Spleen (tissue), 11 donors: Measurements from ENCODE around the gene ZDHHC17. TPM values are rescaled to one million over a fixed set of nuclear protein-coding genes. Genes with fewer than 3 reads are reported as not detected.

Experiments used
- DNase-seq: peaks from one replicate; pipeline ENCODE4 v3.0.0-alpha.2; 2020
- H3K27ac ChIP-seq, 8 donors: fragments of 200-600 bp; sonication (generic) in 7 of 8; 1 replicate in 4 of 8; 2 replicates in 4 of 8; pipeline versions ENCODE4 v1.5.0 to v1.8.0; 2016 to 2021; ENCODE audit warnings: inconsistent platforms in 4 of 8, mild to moderate bottlenecking in 4 of 8, moderate library complexity in 1 of 8
- H3K27me3 ChIP-seq, 7 donors: fragments of 200-600 bp; sonication (generic) in 6 of 7; replicated peaks in 1 of 7; 1 replicate in 4 of 7; 2 replicates in 3 of 7; pipeline versions ENCODE4 v1.5.0 to v1.8.0; 2016 to 2021; ENCODE audit warnings: inconsistent platforms in 3 of 7, mild to moderate bottlenecking in 1 of 7
- H3K36me3 ChIP-seq, 6 donors: fragments of 200-600 bp; sonication (generic) in 5 of 6; 1 replicate in 4 of 6; 2 replicates in 2 of 6; pipeline versions ENCODE4 v1.5.0 to v1.8.0; 2016 to 2021; ENCODE audit warnings: inconsistent platforms in 2 of 6
- H3K4me1 ChIP-seq, 6 donors: fragments of 200-600 bp; sonication (generic) in 5 of 6; 1 replicate in 3 of 6; 2 replicates in 3 of 6; pipeline versions ENCODE4 v1.5.0 to v1.8.0; 2016 to 2021; ENCODE audit warnings: inconsistent platforms in 3 of 6
- H3K4me3 ChIP-seq, 8 donors: fragments of 200-600 bp; sonication (generic) in 7 of 8; 1 replicate in 4 of 8; 2 replicates in 4 of 8; pipeline versions ENCODE4 v1.5.0 to v1.8.0; 2016 to 2021; ENCODE audit warnings: inconsistent platforms in 4 of 8, mild to moderate bottlenecking in 4 of 8, moderate library complexity in 2 of 8
- H3K9me3 ChIP-seq, 8 donors: fragments of 200-600 bp; sonication (generic) in 7 of 8; 1 replicate in 4 of 8; 2 replicates in 4 of 8; pipeline versions ENCODE4 v1.5.0 to v1.8.0; 2016 to 2021; ENCODE audit warnings: inconsistent platforms in 4 of 8
- POLR2A ChIP-seq, 3 donors: fragments of 450-650 bp; IDR thresholded peaks; one replicate each; pipeline ENCODE4 v1.5.1; 2017; ENCODE audit warnings: antibody characterized with exemption in 3 of 3, mild to moderate bottlenecking in 1 of 3
- POLR2AphosphoS5 ChIP-seq, 3 donors: sonication (generic); formaldehyde crosslinking; IDR thresholded peaks; one replicate each; pipeline ENCODE4 v1.5.1; 2017; ENCODE audit warnings: antibody characterized with exemption in 3 of 3
- WGBS, 5 donors: extraction: QIAGEN DNeasy Blood & Tissue Kit in 3 of 5; methylation state at CpG; one replicate each; pipeline versions ENCODE4 v1.1.5 to v1.1.7; 2013 to 2018; 5-methylcytosine and 5-hydroxymethylcytosine counted together
- intact Hi-C: fragments of 100-400 bp; cut with DNase I; formaldehyde crosslinking; loops from one replicate; pipeline ENCODE4 v1.15.0; 2023; ENCODE audit warnings: low total_unique reads
- polyA plus RNA-seq, 3 donors: library from polyadenylated mRNA; stranded (reverse); fragments of 200-250 nt; gene quantifications; one replicate each; pipeline ENCODE4 v1.2.1, GENCODE V29; 2013
- total RNA-seq, 7 donors: library from RNA; depleted of rRNA in 3 of 7; stranded (reverse); fragments of >200 nt in 3 of 7; fragmentation: NEBNext Ultra II Directional in 4 of 7; extraction: Animal tissue kit (Norgen Biotek cat#: 25700) in 4 of 7; gene quantifications; one replicate each; pipeline versions ENCODE4 v1.1.0 to v1.2.1, GENCODE V29; 2016 to 2021
- TF ChIP-seq, protein P1 (sequence below), 11 experiments: fragments of 200-600 bp in 7 of 11; fragments of 450-650 bp in 4 of 11; sonication (generic) in 4 of 11; IDR thresholded peaks in 8 of 11; conservative IDR thresholded peaks in 3 of 11; 1 replicate in 7 of 11; 2 replicates in 4 of 11; pipeline versions ENCODE4 v1.4.0 to v1.8.0; 2016 to 2021; ENCODE audit warnings: antibody characterized with exemption in 11 of 11, inconsistent platforms in 4 of 11, mild to moderate bottlenecking in 1 of 11
- donor health status: healthy with polysubstance abuse.
- donor health status: DM: no; HTN: no; CAD: no; lungs with moderate emphysema.
- donor health status: DM: no; HTN: no; CAD: no.
- donor health status: Bipolar disorder and iron deficiency.
- donor health status: healthy.
- donor health status: DM: no; HTN: no; CAD: no.
- donor health status: DM: yes; HTN: yes; CAD: no.

The ZDHHC17 gene
- total and polyA plus RNA-seq, 10 donors, result 10.1 to 69.4 (median 45.8) TPM

DNA sequence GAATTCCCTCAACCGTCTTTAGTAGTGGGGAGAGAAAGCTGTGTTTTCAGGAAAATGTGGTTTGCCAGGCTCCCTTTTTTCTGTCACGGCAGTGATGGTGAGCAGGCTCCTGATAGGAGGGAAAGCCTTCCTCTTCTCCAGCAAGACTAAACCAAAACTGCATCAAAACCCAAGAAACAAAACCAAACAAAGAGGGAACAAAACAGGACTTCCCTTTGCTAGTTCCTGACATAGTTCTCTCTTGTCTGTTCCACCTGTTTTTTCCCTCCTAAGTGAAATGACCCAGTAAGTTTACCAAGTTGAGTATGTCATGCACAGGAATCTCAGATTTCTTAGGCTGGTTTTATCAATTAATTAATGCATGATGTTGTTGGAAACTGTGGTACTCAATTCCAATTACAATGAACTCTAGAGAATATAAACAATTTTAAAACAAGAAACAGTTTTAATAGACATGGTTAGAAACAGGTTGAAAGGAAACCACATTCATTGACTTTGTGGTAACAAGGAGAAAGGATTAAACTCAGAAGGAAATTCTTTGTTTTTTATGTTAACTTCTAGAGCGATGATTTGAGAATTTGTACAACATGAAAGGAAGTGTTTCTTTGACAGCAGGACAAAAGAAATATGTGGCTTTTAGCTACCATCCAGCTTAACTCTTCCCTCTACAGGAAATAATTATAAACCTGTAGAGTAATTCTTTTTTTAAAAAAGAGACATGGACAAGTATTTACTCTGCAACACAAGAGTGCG lies 137.9 kb downstream of the ZDHHC17 start:
- H3K4me1 ChIP-seq, result peaks cover 0 to 8% (median 0%) of the 10 kb centered on the region in 6 donors
- no peak overlapping the region for H3K27ac ChIP-seq
- intact Hi-C loops, result no loop called here
- TF ChIP-seq, protein P1, sequence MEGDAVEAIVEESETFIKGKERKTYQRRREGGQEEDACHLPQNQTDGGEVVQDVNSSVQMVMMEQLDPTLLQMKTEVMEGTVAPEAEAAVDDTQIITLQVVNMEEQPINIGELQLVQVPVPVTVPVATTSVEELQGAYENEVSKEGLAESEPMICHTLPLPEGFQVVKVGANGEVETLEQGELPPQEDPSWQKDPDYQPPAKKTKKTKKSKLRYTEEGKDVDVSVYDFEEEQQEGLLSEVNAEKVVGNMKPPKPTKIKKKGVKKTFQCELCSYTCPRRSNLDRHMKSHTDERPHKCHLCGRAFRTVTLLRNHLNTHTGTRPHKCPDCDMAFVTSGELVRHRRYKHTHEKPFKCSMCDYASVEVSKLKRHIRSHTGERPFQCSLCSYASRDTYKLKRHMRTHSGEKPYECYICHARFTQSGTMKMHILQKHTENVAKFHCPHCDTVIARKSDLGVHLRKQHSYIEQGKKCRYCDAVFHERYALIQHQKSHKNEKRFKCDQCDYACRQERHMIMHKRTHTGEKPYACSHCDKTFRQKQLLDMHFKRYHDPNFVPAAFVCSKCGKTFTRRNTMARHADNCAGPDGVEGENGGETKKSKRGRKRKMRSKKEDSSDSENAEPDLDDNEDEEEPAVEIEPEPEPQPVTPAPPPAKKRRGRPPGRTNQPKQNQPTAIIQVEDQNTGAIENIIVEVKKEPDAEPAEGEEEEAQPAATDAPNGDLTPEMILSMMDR (IDR thresholded peaks at IDR 0.05 in 8 of 11, conservative IDR thresholded peaks at IDR 0.05 in 3 of 11), result no peak
- TF ChIP-seq POLR2AphosphoS5 (IDR thresholded peaks at IDR 0.05), result no peak
- TF ChIP-seq POLR2A (IDR thresholded peaks at IDR 0.05), result no peak
- no peak for DNase-seq
- no peaks in the 10 kb centered on the region for H3K27me3 ChIP-seq
- WGBS, 5 donors, result 12 to 25% (median 15%) methylated on average over 4 of the region's 4 CpGs
- no peaks in the 10 kb centered on the region for H3K9me3 ChIP-seq
- no peak overlapping the region for H3K4me3 ChIP-seq
- H3K36me3 ChIP-seq, result no peaks in the 10 kb centered on the region

Other genes starting within 250 kb of the ZDHHC17 start
- 100 to 1,000 TPM in 6 of 7 donors, 10 to 100 TPM in 1; 90.8 to 127 (median 114) TPM for gene OSBPL8, start 204.3 kb upstream of the ZDHHC17 start, total RNA-seq
- gene OSBPL8, start 204.3 kb upstream of the ZDHHC17 start, polyA plus RNA-seq, result 10 to 100 TPM; 10.7 to 16.6 (median 14.8) TPM
- 10 to 100 TPM in 6 of 7 donors, 1 to 10 TPM in 1; 8.9 to 27.0 (median 15.5) TPM for gene CSRP2, start 114.9 kb downstream of the ZDHHC17 start, total RNA-seq
- gene CSRP2, start 114.9 kb downstream of the ZDHHC17 start, polyA plus RNA-seq, result 10 to 100 TPM; 25.0 to 38.6 (median 33.3) TPM